SU-DHL-6 (cell line): ENCODE data around the gene CDK5RAP2.

ENCODE experiments used
- EZH2phosphoT487 ChIP-seq: fragments of 200-600 bp; sonication (generic), shearing (Covaris generic); conservative IDR thresholded peaks from 2 replicates; pipeline ENCODE4 v1.6.1; 2018; ENCODE audit warnings: mild to moderate bottlenecking, antibody characterized with exemption, low read length, moderate library complexity, mixed read lengths
- TF ChIP-seq, protein P1 (sequence below): fragments of 200-600 bp; sonication (generic); IDR thresholded peaks from one replicate; pipeline ENCODE4 v1.5.1; 2017; ENCODE audit warnings: antibody characterized with exemption, mild to moderate bottlenecking, low read length, moderate library complexity; ENCODE audit not compliant: insufficient read depth, poor library complexity, severe bottlenecking

DNA sequence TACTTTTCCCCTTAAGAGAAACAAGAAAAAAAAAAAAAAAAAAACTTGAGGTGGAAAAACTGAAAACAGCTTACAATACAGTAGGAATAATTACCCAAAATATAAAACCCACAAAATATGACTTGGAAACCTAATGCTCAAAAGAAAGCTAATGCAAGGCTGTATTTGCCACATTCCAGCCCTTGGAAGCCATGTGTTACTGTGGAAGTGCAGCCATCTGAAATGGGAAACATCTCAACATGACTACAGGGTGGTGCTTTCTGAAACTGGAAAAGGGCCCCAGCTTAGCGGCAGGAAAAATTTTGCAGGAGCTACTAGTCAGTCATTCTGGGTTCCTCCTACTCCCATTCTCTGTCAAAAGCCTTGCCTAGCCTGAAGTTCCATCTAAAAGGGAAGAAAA, 20.4 kb downstream of the CDK5RAP2 start:
- TF ChIP-seq, protein P1, sequence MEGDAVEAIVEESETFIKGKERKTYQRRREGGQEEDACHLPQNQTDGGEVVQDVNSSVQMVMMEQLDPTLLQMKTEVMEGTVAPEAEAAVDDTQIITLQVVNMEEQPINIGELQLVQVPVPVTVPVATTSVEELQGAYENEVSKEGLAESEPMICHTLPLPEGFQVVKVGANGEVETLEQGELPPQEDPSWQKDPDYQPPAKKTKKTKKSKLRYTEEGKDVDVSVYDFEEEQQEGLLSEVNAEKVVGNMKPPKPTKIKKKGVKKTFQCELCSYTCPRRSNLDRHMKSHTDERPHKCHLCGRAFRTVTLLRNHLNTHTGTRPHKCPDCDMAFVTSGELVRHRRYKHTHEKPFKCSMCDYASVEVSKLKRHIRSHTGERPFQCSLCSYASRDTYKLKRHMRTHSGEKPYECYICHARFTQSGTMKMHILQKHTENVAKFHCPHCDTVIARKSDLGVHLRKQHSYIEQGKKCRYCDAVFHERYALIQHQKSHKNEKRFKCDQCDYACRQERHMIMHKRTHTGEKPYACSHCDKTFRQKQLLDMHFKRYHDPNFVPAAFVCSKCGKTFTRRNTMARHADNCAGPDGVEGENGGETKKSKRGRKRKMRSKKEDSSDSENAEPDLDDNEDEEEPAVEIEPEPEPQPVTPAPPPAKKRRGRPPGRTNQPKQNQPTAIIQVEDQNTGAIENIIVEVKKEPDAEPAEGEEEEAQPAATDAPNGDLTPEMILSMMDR, result no peak
- no peak for TF ChIP-seq EZH2phosphoT487
